GM19468 (cell line): ENCODE measurements around the gene SCRT2.
"Not testable (repeated sequence)": the region's sequence is repeated elsewhere in the genome, so short reads cannot be mapped to it uniquely, and the experiment has no call there.

ENCODE experiments used
- ATAC-seq: cut with Tn5 transposase; IDR thresholded peaks from one replicate; pipeline ENCODE4 v1.9.1; 2021; ENCODE audit warnings: mild to moderate bottlenecking, moderate library complexity, moderate number of reproducible peaks; ENCODE audit not compliant: unreplicated experiment; ENCODE audit errors: extremely low read depth

The SCRT2 gene

DNA sequence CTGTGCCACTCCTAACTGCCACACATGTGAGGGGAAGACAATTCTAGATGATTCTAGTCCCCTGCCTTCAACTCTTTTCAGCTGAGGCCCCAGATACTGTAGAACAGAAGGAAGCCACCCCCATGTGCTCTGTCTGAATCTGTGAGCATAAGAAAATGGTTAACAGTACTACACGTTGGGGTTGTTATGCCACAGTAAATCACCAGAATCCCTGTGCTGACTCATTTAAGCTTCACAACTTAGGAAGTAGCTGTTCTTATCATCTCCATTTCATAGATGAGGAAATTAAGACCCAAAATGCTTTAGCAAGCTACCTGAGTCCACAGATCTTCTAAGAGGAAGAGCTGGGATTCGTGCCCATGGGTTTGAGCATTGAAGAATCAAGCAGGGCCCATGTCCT lies 27.4 kb upstream of the SCRT2 start:
- no peak for ATAC-seq

DNA sequence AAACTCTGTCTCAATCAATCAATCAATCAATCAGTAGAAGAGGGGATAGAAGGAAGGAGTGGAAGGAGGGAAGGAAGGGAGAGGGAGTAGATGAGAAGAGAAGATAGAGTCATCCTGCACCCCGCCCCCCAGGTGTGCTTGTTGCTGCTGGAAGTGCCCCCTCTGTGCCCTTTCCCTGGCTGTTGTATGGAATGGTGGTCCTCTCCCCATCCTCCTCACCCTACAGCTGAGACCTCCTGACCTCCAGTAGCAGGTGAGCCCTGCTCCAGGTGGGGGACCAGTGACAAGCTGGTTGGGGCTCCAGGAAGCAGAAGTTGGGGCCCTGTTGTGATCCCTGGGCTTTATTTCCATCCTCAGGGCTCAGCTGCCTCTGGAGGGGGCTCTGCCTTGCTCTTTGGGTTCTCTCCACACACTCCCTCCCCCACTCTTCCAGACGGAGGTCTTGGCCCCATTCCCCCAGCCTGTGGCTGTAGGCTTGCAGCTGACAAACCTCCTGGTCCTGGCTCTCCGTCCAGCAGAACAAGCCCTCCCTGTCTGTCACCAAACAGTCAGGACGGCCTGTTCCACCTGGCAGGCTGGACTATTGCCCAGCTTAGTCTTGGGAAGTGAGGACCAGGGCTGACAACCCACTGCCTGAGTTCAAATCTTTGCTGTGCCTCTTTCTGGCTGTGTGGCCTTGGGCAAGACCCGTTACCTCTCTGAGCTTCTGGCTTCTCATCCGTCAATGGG lies 26.0 kb upstream of the SCRT2 start:
- ATAC-seq = no peak

DNA sequence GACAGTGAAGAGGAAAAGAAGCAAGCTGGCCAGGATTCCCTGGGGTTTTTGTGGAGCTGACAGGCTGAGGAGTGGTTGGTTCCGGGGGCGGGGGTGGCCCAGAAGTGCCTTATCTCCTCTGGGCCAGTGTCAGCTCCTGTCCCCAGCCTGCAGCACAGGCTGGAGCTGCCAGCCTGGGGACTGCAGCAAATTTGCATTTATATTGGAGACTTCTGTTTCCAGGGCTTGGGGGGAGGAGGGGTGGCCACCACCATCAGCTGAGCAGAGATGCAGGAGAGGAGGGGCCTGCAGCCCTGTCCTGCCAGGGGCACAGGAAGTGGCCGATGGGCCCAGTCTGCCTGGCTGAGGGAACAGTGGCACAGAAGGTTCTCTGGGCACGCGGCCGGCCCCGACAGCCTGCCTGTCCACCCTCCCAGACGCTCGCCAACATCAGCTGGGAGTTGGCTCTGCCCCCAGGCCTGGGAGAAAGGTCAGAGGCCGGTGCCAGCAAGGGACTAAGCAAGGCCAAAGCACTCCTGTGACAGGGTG lies 24.3 kb upstream of the SCRT2 start:
- no peak for ATAC-seq

DNA sequence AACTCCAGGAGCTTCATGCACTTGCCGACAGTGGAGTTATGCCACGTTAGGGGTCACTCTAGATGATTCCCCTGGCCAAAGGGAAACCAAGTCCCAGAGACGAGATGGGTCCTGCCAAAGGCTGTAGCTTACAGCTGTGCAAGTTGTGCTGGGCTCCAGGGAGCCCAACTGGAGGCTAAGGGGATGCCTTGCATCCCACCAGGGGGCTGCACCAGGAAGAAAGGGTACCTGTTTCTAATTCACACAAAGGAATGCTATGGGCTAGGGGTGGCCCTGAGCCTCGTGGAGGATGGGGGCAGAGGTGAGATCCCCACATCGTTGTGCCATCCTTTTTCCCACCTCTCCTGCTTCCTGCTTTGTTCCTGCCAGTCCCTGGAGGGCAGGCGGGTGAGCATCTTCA lies 23.7 kb upstream of the SCRT2 start:
- no peak for ATAC-seq

DNA sequence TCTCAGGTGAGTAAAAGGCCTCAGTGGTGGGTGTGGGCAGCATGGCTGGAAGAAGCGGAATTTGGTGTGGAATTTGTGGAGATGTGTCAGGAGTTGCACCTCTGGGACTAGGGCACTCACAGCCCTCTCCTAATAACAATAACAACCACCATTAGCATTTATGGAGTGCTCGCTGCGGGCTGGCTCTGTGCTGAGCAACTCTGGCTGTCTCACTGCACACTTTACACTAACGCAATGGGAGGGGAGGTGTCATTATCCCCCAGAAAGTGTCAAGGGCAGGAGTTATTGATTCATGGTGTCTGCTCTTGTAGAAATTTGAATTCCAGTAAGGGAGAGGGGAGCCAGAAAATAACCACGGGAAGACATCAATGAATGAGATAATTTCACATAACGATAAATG lies 22.7 kb upstream of the SCRT2 start:
- no peak for ATAC-seq

DNA sequence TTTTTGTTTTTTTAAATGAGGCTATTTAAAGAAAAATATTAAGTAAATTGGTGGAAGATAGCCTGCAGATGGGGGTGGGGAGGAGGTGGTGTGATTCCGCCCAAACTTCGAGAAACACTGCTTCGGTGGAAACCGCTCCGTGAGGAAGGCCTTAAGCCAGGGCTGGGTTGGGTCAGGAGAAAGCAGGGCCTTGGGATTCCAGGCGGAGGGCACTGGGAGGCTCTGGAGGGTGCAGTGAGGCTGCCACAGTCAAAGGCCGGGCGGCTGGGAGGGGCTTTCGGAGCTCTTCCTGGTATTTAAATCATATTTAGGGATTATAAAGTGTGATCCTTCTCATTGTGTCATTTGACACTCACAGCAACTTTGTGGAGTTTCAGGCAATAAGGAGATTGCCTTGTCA lies 22.2 kb upstream of the SCRT2 start:
- no peak for ATAC-seq

DNA sequence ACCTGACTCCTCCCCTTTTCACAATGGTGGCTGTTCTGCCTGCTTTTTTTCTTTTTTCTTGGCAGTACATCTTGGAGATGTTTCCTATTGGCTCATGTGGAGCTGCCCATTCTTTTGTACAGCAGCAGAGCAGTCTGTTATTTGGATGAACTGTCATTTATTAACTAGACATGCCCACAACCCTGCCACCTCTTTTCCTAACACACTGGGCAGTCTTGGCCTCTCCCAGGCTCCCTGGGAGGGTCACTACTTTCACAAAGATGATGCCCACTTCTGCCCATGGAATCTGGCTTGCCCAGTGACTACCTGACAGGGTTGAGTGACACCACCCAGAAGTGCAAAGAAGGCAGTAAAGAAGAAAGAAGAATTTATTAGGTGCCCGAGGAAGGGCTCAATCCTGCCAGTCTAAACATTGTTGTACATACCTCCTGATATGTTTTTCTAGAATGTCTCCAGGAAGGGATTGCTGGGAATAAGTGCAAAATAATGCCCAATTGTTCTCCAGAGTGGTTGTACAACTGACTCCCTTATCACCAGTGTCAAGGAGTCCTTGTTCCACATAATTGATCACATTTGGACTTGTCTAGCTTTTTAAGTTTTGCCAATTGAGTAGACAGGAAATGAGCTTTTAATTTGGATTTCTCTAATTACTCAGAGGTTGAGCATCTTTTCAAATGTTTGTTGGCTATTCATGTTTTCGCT lies 19.7 kb upstream of the SCRT2 start:
- ATAC-seq = no peak

DNA sequence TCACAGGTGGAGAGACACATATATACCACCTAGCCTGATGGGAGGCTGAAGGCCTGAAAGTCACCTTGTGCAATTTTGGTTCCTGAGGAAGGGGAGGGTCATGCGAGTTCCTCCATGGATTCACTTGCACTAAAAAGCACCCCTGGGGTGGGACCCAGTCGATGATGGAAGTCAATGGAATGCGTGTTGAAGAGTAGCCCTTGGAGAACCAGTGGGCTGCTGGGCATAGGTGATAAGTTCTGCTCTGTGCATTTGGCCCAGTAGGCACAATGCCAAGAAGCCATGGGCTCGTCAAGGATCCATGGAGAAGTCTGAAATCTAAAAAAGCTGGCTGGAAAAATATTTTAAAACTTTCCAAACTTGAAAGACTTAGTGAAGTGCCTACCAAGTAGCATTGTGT lies 18.9 kb upstream of the SCRT2 start:
- no peak for ATAC-seq

DNA sequence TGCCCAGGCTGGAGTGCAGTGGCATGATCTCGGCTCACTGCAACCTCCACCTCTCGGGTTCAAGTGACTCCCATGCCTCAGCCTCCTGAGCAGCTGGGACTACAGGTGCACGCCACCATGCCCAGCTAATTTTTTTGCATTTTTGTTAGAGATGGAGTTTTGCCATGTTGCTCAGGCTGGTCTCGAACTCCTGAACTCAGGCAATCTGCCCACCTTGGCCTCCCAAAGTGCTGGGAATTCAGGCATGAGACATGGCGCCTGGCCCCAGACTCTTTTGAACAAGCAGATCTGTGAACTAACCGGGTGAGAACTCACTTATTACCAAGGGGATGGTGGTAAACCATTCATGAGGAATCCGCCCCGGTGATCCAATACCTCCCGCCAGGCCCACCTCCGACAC lies 18.2 kb upstream of the SCRT2 start:
- not testable (repeated sequence) for ATAC-seq

DNA sequence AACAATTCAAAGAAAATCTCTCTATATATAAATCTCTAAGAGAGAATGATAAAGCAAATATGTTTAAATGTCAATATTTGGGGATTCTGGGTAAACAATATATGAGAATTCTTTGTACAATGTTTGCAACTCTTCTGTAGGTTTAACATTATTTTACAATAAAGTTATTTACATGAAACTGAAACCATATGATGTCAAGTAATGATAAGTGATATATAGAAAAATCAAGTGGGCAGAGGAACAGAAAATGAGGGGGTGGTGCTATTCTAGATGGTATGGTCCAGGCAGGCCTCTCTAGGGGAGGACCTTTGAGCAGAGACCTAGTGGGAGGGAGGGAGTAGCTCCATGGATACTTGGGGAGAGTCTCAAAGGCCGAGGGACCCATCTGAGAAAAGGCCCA lies 16.4 kb upstream of the SCRT2 start:
- no peak for ATAC-seq

DNA sequence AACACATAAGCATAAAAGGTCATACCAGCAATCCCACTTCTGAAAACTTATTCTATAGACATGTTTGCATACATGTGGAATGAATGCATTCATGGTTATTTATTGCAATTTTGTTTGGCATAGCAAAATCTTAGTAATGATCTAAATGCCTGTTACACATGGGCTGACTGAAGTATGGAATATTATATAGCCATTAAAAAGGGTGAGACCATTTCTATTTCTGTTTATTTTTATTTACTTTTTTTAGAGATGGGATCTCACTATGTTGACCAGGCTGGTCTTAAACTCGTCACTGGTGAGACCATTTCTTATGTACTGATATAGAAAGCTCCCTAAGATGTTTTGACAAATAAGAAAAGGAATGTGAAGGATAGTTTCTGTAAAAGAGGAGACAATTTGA lies 14.3 kb upstream of the SCRT2 start:
- no peak for ATAC-seq

DNA sequence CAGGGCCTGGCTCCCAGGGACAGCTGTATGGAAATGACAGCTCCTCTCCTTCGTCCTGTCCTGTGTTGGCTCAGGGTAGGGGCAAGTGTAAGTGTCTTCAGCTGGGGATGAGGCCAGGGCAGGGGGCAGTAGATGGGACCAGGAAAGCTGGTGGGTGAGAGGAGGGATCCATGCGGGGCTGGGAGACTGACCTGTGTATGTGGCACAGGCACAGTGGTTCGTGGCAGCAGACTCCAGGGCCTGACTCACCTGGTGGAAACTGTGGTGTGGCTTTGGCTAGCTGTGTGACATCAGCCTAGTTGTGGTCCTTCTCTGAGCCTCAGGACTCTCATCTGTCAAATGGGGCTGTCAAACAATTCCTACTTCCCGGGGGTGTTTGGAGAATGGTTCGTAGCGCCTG lies 13.7 kb upstream of the SCRT2 start:
- no peak for ATAC-seq

DNA sequence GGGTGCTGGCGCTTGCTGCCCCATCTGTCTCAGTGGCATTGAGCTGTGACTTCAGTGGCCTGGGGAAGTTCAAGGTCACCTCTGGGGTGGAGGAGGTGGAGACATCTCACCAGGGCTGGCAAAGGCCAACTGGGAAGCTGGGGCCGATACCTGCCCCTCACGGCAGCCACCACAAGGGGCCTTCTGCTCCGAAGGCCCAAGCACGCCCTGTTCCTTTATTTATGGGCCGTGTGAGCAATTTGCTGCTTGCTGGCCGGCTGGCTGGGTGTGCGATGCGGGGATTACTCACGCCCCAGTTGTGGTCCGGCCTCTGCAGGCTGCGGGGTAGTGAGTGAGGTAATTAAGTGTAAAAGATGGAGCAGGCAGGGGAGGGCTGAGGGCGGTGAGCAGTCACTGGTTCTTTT lies 13.2 kb upstream of the SCRT2 start:
- no peak for ATAC-seq

DNA sequence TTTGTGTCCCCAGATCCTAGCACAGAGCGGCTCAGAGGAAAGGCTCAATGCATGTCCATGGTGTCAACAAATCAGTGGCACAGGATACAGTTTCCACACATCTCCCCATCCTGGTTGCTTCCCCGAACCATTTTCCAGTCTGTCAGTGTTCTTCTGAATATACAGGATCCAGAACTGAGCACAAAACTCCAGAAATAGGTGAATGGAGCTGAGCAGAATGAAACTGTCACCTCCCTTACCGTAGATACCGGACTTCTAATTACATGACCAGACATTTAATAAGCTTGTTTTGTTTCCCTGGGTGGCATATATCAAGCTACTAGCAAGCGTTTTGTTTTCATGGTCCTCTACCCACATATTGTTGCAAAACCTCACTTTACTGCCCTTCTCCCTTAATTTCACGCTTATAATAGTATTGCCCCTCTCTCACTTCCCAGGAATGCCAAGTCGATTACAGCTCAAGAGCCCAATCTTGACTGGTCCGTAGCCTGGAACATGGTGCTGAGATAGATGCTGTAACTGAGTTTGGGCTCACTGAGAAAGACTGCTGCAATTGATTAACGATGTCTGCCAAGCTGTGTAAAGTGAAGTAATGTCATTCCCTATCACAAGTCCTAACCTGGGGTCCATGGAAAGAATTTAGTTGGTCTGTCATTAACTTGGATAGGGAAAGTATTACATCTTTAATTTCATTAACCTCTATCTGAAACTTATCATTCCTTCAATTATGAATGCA lies 12.0 kb upstream of the SCRT2 start:
- ATAC-seq = no peak

DNA sequence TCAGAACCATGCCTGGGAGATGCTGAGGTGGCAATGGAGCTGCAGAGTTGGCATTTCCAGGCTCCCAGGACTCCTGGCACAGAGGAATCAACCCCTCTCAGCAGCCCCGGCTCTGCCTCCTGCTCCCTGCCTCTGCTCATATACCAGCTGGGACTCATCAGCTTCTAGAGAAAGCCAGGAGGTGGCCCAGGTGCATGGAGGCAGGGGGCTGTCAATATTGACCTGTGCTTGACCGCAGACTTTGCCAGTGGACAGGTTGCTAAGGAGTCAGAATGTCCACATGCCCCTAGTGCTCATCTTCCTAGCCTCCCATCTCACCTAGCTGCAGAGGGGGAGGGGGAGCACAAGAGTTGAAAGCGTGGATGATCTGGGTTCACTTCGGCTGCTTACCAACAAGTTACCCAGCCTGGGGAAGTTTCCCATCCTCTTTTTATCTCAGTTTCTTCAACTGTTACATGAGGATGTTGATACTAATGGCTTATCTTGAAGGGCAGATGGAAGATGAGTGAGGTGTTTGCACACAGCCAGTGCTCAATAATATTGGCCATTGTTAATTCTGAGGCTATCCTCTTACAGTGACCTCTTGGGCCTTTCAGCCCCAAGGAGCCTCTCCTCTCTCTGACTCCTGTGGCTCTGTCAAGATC lies 9.2 kb upstream of the SCRT2 start:
- ATAC-seq = no peak

DNA sequence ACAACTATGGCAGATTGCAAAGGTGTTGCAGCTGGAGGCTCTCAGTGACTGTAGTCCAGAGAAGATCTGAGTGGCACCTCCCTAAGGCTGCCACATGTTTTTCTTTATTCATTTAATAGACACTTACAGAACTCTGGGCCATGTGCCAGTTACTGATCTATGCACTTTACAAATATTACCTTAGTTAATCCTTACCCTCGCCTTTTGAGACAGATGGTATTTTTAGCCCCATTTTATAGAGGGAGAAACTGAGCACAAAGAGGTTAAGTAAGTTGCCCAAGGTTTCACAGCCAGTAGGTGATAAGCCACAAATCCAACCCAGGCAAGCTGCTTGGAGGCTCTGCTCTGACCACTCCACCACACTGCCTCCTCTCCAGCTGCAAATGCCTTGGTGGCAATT lies 6.5 kb upstream of the SCRT2 start:
- no peak for ATAC-seq

DNA sequence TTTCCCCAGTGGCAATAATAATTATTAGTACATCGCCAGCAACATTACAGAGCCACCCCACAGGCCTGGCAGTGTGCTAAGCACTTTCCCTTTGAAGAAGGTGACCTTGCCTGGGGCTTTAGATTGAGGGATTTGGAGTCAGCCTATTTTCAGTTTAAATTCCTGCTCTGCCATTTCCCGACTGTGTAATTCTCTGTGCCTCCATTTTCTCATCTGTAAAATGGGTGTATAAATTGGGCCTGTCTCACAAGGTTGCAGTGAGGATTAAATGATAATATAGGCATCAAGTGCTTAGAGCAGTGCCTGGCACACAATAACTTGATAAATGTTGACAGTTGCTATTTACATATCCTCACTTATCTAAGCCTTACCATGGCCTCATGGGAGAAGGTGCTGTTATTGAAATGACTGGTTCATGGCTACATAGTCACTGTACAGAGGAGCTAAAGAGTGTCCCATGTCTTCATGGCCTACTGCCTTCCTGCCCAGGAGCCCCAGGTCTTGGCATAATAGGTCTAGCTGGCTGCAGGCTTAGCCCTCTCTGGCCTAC lies 5.1 kb upstream of the SCRT2 start:
- no peak for ATAC-seq

DNA sequence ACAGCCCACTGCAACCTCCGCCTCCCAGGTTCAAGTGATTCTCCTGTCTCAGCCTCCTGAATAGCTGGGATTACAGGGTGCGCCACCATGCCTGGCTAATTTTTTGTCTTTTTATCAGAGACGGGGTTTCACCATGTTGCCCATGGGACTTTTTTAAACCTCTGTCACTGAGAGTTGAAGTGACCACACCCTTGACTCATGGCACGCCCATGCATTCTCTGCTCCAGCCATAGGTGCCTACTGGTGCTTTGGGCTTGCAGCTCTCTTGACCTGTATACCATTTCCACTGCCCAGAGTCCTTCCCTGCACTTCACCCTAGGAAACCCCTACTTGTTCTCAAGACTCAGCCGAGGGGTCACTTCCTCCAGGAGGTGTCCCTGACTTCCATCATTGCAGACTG lies 2.4 kb upstream of the SCRT2 start:
- ATAC-seq = no peak

DNA sequence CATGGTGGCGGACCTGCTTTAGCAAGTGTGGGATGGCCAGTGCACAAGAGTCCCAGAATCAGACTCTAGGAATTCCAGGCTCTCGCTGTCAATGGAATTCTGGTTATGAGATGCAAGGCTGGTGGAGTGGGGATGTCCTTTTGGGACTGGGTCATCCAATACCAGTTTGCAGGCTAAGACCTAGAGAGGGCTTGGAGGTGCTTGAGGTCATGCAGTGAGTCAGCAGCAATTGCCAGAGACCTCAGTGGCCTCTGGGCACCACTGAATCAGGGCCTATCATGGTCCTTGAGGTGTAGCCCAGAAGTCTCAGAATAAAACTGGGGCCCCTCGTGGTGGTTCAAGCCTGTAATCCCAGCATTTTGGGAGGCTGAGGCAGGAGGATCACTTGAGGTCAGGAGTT lies 1.4 kb upstream of the SCRT2 start:
- no peak for ATAC-seq

DNA sequence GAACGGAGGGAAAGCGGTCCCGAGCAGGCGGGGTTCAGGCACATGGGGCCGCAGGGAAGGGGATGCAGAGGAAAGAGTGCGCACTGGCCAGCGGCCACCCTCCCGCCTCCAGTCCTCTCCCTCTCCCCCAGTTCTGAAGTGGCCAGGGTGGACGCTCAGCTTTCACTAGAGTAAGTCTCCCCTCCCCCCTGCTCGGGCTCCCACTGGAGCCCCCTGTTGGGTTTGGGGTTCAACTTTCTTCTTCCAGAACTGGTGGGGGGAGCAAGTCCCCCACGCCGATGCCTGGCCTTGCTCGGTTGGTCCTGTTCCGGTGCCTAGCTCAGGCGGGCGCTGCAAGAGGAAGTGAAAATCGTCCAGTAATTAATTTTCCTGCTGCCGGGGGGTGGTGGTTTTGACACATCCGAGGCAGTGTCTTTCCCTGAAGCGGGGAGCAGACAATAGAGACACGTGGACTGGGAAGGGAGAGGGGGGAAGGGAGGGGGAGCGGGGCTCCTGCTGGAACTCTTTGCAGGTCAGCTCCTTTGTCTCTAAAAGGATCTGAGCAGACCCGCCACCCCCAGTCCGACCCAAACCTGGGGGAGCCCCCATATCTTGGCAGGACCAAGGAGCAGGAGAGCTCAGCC lies 824 bp upstream of the SCRT2 start:
- ATAC-seq = no peak
